ENCODE results near the gene RTTN. TPM values are rescaled to one million over a fixed set of nuclear protein-coding genes. Genes with fewer than 3 reads are reported as not detected.

Gene RTTN
- total RNA-seq, 2 experiments from 2014 or later: 21.4 to 25.5 TPM

GRCh38 chr18:70235478-70235877 is 30.0 kb upstream of the RTTN start:
- H3K27me3 Mint-ChIP-seq: peaks cover 62% of the 10 kb centered on the region
- ChIA-PET POLR2A (no interaction called here), CTCF (no interaction called here)
- Histone ChIP-seq H3K4me3 (ENCODE audit: low read length) (no peak overlapping the region), H3K27ac (ENCODE audit: low read depth in 1 of 2, low read length in 2 of 2) (no peak overlapping the region), H3K36me3 (ENCODE audit: insufficient read depth, low read length) (no peaks in the 10 kb centered on the region), H3K9me3 (ENCODE audit: control insufficient read depth in 1 of 2, insufficient read depth in 1 of 2, low read length in 2 of 2) (no peaks in the 10 kb centered on the region), H3K27me3 (ENCODE audit: control insufficient read depth in 1 of 2, insufficient read depth in 2 of 2, low read length in 2 of 2) (peaks cover 4 to 7% of the 10 kb centered on the region in 2 experiments), H3K4me1 (ENCODE audit: insufficient read depth, low read length) (no peaks in the 10 kb centered on the region)
- no peaks in the 10 kb centered on the region for H3K36me3 Mint-ChIP-seq (ENCODE audit: low read depth)
- no peak overlapping the region for H3K27ac Mint-ChIP-seq
- H3K4me1 Mint-ChIP-seq (ENCODE audit: low read depth): no peaks in the 10 kb centered on the region
- H3K4me3 Mint-ChIP-seq: no peak overlapping the region
- no peaks in the 10 kb centered on the region for H3K9me3 Mint-ChIP-seq
- ATAC-seq (ENCODE audit: poor library complexity) (no peak), DNase-seq (no peak)
- intact Hi-C loops (cut with DNase I, micrococcal nuclease): no loop called here
- no peak for TF ChIP-seq CTCF (IDR thresholded peaks at IDR 0.05)

GRCh38 chr18:70234667-70235459 is 29.4 kb upstream of the RTTN start:
- Histone ChIP-seq H3K4me1 (ENCODE audit: insufficient read depth, low read length) (no peaks in the 10 kb centered on the region), H3K36me3 (ENCODE audit: insufficient read depth, low read length) (no peaks in the 10 kb centered on the region), H3K4me3 (ENCODE audit: low read length) (no peak overlapping the region), H3K9me3 (ENCODE audit: control insufficient read depth in 1 of 2, insufficient read depth in 1 of 2, low read length in 2 of 2) (no peaks in the 10 kb centered on the region), H3K27ac (ENCODE audit: low read depth in 1 of 2, low read length in 2 of 2) (no peak overlapping the region), H3K27me3 (ENCODE audit: control insufficient read depth in 1 of 2, insufficient read depth in 2 of 2, low read length in 2 of 2) (peaks cover 4 to 7% of the 10 kb centered on the region in 2 experiments)
- ChIA-PET CTCF (no interaction called here), POLR2A (no interaction called here)
- H3K9me3 Mint-ChIP-seq: no peaks in the 10 kb centered on the region
- no peak overlapping the region for H3K27ac Mint-ChIP-seq
- intact Hi-C loops (cut with DNase I, micrococcal nuclease): no loop called here
- H3K4me3 Mint-ChIP-seq: no peak overlapping the region
- H3K27me3 Mint-ChIP-seq: peaks cover 62% of the 10 kb centered on the region
- DNase-seq: no peak
- H3K36me3 Mint-ChIP-seq (ENCODE audit: low read depth): no peaks in the 10 kb centered on the region
- TF ChIP-seq CTCF (IDR thresholded peaks at IDR 0.05): no peak
- ATAC-seq (ENCODE audit: poor library complexity): no peak
- no peaks in the 10 kb centered on the region for H3K4me1 Mint-ChIP-seq (ENCODE audit: low read depth)

- Mint-ChIP-seq H3K36me3 (ENCODE audit: low read depth) (no peaks in the 10 kb centered on the region), H3K27me3 (peaks cover 60% of the 10 kb centered on the region), H3K9me3 (no peaks in the 10 kb centered on the region), H3K4me3 (no peak overlapping the region), H3K4me1 (ENCODE audit: low read depth) (no peaks in the 10 kb centered on the region), H3K27ac (no peak overlapping the region)
- ATAC-seq (ENCODE audit: poor library complexity): no peak
- intact Hi-C loops (cut with DNase I, micrococcal nuclease): no loop called here
- Histone ChIP-seq H3K27ac (ENCODE audit: low read depth in 1 of 2, low read length in 2 of 2) (no peak overlapping the region), H3K27me3 (ENCODE audit: control insufficient read depth in 1 of 2, insufficient read depth in 2 of 2, low read length in 2 of 2) (peaks cover 4 to 7% of the 10 kb centered on the region in 2 experiments), H3K4me1 (ENCODE audit: insufficient read depth, low read length) (no peaks in the 10 kb centered on the region), H3K36me3 (ENCODE audit: insufficient read depth, low read length) (no peaks in the 10 kb centered on the region), H3K4me3 (ENCODE audit: low read length) (no peak overlapping the region), H3K9me3 (ENCODE audit: control insufficient read depth in 1 of 2, insufficient read depth in 1 of 2, low read length in 2 of 2) (no peaks in the 10 kb centered on the region)
- ChIA-PET CTCF (no interaction called here), POLR2A (no interaction called here)
- no peak for DNase-seq
- TF ChIP-seq CTCF (IDR thresholded peaks at IDR 0.05): no peak
Observed at GRCh38 chr18:70233974-70234373, 28.5 kb upstream of the RTTN start.
